Panc1 (cell line): ENCODE measurements around the gene RAB43.
"Not testable (repeated sequence)": the region's sequence is repeated elsewhere in the genome, so short reads cannot be mapped to it uniquely, and the experiment has no call there.

Experiments
- POLR2AphosphoS5 ChIP-seq: IDR thresholded peaks from 2 replicates; pipeline ENCODE4 v1.6.1; 2012; ENCODE audit warnings: mild to moderate bottlenecking, low read depth, low read length, moderate library complexity
- REST ChIP-seq, 2 experiments: IDR thresholded peaks; 2 replicates each; pipeline ENCODE4 v1.6.1; 2011 to 2012; ENCODE audit warnings: low read depth in 2 of 2, control low read depth in 1 of 2, low read length in 1 of 2, mild to moderate bottlenecking in 1 of 2, moderate library complexity in 1 of 2; ENCODE audit not compliant: insufficient read depth in 1 of 2
- TCF7L2 ChIP-seq: IDR thresholded peaks from 2 replicates; pipeline ENCODE4 v1.6.1; 2011; ENCODE audit warnings: mild to moderate bottlenecking, low read depth, low read length, inconsistent platforms
- TF ChIP-seq, protein P1 (sequence below): fragments of 450-650 bp; IDR thresholded peaks from 2 replicates; pipeline ENCODE4 v1.5.1; 2017; ENCODE audit warnings: mild to moderate bottlenecking

GRCh38 chr3:129087904-129088303, 33.7 kb downstream of the RAB43 start:
- not testable (repeated sequence) for TF ChIP-seq REST (IDR thresholded peaks at IDR 0.05; ENCODE audit: insufficient read depth in 1 of 2, low read depth in 2 of 2, low read length in 1 of 2); POLR2AphosphoS5; TCF7L2
- TF ChIP-seq, protein P1, sequence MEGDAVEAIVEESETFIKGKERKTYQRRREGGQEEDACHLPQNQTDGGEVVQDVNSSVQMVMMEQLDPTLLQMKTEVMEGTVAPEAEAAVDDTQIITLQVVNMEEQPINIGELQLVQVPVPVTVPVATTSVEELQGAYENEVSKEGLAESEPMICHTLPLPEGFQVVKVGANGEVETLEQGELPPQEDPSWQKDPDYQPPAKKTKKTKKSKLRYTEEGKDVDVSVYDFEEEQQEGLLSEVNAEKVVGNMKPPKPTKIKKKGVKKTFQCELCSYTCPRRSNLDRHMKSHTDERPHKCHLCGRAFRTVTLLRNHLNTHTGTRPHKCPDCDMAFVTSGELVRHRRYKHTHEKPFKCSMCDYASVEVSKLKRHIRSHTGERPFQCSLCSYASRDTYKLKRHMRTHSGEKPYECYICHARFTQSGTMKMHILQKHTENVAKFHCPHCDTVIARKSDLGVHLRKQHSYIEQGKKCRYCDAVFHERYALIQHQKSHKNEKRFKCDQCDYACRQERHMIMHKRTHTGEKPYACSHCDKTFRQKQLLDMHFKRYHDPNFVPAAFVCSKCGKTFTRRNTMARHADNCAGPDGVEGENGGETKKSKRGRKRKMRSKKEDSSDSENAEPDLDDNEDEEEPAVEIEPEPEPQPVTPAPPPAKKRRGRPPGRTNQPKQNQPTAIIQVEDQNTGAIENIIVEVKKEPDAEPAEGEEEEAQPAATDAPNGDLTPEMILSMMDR, result not testable (repeated sequence)
